HuH-7.5 (cell line): Measurements from ENCODE around the gene FAM117B.
"Not testable (repeated sequence)": the region's sequence is repeated elsewhere in the genome, so short reads cannot be mapped to it uniquely, and the experiment has no call there.

Experiments
- DNase-seq: peaks from one replicate; pipeline ENCODE4 v3.0.0; 2011; ENCODE audit warnings: low spot score

Gene FAM117B

GRCh38 chr2:202638721-202639120 lies 4.0 kb downstream of the FAM117B start:
- DNase-seq = no peak

GRCh38 chr2:202639231-202639630 lies 4.5 kb downstream of the FAM117B start:
- DNase-seq = no peak

- no peak for DNase-seq
Measured at GRCh38 chr2:202642567-202642966, 7.8 kb downstream of the FAM117B start.

DNA sequence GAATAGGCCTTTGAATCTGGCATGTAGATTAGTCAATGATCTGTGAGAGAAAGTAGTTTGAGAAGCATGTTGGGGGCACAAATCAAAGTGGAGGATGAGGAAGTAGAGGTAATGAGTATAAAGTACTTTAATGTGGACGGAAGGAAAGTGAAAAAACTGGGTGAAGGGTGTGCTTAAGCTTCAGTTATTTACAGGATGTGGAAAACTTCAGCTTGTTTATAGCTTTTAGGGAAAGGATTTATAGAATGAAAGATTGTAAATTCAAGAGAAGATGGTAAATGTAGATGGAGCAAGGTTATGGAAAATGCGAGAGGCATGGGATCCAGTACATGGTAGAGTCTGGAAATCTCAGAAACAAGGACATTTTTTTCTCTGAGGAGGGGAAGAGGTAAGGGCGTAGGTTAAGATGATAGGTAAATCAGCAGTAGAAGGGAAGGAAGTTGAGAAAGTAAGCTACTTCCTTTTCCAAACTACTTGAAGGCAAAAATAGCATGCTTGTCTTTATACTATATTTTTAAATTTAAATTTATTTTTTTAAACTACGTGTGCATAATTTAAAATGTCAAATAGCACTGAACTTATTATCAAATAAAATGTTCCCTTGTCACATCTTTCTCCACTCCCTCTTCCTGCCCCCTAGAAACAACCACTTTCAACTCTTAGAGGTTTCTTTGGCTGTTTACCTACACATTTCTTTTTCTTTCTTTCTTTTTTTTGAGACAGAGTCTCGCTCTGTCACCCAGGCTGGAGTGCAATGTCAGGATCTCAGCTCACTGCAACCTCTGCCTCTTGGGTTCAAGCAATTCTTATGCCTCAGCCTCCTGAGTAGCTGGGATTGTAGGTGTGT lies 8.5 kb downstream of the FAM117B start:
- DNase-seq = no peak

GRCh38 chr2:202652119-202652518 lies 17.4 kb downstream of the FAM117B start:
- DNase-seq = no peak

DNA sequence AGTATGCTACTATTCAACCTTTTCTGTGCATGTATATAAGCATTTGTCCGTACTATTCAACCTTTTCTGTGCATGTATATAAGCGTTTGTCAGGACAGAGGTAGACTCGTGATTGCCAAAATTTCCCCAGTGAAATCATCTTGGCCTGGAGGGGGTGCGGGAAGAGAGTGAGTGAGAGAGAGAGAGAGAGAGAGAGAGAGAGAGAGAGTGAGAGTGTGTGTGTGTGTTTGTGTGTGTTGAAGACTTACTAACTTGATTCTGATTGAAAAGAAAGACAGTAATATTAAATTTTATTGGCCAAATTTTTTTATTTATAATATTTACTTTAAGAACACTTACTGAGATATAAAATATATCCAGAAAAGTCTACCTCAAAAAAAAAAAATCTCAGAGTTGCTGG lies 19.1 kb downstream of the FAM117B start:
- DNase-seq = no peak

DNA sequence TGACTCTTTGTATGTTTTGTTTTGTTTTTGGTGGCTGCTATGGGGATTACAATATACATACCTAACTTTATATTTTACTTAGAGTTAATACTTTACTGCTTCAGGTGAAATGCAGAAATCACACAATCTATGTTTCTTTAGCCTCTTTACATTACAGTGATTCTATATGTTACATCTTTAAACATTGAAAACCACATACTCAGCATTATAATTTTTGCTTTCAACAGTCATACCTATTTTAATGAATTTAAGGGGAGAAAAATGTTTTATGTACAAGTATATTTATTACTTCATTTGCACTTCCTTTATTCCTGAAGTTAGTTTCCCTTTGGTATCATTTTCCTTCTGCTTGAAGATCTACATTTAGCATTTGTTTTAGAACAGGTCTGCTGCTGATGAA lies 23.1 kb downstream of the FAM117B start:
- no peak for DNase-seq

GRCh38 chr2:202660796-202661195 lies 26.0 kb downstream of the FAM117B start:
- DNase-seq = no peak

- DNase-seq = no peak
Measured at GRCh38 chr2:202669841-202670240, 35.1 kb downstream of the FAM117B start.

GRCh38 chr2:202671317-202672035 lies 36.7 kb downstream of the FAM117B start:
- no peak for DNase-seq

DNA sequence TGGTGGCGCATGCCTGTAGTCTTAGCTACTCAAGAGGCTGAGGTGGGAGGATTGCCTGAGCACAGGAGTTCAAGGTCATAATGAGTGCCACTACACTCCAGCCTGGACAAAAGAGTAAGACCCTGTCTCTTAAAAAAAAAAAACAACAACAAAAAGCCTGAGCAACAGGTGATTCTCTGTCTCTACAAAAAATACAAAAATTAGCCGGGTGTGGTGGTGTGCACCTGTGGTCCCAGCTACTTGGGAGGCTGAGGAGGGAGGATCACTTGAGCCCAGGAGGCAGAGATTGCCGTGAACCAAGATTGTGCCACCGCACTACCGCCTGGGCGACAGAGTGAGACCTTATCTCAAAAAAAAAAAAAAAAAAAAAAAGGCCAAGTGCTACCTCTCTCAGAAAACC lies 40.3 kb downstream of the FAM117B start:
- not testable (repeated sequence) for DNase-seq

DNA sequence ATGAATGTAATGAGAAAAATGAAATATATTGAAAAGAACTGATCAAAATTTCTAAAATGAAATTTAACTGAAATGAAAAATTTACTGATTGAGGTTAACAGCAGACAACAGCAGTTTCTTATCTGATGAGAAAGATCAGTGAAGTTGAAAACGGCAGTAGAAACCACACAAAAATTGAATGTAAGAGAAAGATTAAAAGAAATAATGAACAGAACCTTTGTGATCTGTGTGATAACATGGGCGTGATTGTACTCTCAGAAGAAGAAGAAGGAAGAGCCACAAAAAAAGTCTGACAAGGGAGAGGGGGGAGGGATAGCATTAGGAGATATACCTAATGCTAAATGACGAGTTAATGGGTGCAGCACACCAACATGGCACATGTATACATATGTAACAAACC lies 45.2 kb downstream of the FAM117B start:
- no peak for DNase-seq

GRCh38 chr2:202680512-202680911 lies 45.7 kb downstream of the FAM117B start:
- no peak for DNase-seq

DNA sequence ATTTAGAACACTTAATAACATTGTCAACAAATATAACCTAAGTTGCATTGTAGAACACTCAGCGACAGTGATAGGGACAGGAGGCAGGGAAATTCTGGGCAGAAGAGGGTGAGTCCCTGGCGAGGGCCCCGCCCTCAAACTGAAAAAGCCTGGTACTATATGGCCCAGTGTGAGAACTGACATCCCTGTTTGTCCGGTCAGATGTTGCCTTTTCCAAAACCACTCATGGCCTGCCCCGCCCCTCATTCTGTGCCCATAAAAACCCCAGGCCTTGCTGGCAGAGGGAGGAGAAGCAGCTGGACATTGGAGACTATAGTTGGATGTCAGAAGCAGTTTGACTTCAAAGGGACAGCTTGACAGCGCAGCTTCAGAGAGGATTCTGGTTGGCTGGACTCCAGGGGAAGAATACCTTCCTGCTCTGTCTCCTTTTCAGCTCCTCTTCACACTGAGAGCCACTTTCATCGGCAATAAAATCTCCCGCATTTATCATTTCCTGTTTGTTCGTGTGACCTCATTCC lies 47.0 kb downstream of the FAM117B start:
- DNase-seq = no peak

DNA sequence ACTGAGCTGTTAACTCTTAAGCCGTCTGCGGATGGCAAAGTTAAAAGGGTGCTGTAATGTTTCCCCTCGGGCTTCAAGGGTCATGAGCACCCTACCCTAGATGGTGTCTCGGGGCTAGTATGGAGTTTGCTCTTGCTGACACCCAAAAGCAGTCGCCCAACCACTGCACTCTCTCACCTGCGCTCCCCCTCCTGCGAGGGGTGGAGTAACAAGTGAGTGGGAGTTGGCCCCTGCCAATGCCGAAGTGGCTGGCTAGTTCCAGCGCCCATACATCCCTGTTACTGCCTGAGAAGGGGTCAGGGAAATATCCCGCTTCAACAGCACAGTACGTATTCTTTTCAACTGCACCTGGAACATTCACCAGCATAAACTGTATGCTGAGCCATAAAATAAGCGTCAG lies 47.5 kb downstream of the FAM117B start:
- DNase-seq = no peak

DNA sequence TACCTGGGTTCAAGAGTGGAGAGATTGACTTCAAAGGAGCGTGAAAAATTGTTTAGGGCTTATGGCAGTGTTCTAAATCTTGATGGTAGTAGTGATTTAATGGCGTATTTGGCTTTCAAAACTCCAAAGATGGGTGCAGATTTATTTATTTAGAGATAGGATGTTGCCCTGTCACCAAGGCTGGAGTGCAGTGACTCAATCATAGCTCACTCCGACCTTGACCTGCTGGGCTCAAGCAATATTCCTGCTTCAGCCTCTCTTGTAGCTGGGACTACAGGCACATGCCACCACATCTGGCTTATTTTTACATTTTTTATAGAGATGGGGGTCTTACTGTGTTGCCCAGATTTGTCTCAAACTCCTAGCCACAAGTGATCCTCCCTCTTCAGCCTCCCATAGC lies 52.5 kb downstream of the FAM117B start:
- DNase-seq = no peak

DNA sequence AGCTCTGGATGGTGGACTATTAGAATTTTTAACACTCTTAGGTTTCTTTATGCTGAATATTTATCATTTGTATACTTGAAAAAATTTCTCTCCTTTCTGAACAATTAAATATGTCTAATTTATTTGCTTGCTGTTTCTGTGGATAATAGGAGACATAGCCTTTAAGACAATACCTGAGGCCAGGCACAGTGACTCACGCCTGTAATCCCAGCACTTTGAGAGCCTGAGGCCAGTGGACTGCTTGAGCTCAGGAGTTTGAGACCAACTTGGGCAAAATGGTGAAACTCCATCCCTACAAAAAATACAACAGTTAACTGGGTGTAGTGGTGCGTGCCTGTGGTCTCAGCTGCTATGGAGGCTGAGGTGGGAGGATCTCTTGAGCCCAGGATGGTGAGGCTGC lies 54.7 kb downstream of the FAM117B start:
- DNase-seq = no peak

DNA sequence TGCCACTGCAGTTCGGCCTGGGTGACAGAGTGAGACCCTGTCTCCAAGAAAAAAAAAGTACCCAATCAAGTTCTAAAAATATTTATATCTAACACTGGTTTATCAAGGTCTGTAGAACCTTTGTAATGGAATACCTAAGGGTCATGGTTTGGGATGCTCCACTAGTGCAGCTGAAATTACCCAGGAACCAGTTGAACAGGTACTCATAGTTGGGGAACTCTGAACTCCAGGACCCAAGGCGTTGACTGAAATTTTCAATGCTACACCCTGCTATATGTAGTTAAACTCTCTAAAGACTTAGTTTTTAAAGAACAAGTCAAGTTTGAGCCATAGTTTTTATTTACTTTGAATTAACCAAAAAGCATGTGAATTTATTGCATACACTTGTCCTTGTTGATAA lies 55.1 kb downstream of the FAM117B start:
- no peak for DNase-seq

GRCh38 chr2:202690321-202690900 lies 55.6 kb downstream of the FAM117B start:
- no peak for DNase-seq

- no peak for DNase-seq
Measured at GRCh38 chr2:202693503-202693902, 58.7 kb downstream of the FAM117B start.

GRCh38 chr2:202695166-202695565 lies 60.4 kb downstream of the FAM117B start:
- peak; percentile 13 for DNase-seq

DNA sequence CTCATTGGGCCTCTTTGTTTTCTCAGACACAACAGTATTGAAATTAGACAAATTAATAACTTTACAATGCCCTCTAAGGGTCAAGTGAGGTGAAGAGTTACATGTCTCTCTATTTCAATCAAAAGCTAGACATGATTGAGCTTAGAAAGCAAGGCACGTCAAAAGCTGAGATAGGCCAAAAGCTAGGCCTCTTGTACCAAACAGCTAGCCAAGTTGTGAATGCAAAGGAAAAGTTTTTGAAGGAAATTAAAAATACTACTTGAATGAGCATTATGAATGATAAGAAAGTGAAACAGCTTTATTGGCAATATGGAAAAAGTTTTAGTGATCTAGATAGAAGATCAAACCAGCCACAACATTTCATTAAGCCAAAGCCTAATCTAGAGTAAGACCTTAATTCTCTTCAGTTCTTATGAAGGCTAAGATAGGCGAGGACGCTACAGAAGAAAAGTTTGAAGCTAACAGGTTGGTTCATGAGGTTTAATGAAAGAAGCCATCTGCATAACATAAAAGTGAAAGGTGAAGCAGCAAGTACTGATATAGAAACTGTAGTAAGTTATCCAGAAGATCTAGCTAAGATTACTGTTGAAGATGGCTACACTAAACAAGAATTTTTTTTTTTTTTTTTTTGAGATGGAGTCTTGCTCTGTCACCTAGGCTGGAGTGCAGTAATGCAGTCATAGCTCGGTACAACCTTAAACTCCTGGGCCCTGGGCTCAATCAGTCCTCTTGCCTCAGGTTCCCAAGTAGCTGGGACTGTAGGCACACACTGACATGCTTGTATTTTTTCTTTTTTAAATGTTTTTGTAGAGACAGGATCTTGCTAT lies 65.5 kb downstream of the FAM117B start:
- DNase-seq = no peak
